SU-DHL-6 (cell line): Measurements from ENCODE around the gene ECI1.
"Not testable (repeated sequence)": the region's sequence is repeated elsewhere in the genome, so short reads cannot be mapped to it uniquely, and the experiment has no call there.

Source experiments
- H2AFZ ChIP-seq: fragments of 200-600 bp; sonication (generic); 2 replicates; pipeline ENCODE4 v1.6.1; 2014; ENCODE audit warnings: low read depth, mild to moderate bottlenecking, moderate library complexity, mixed read lengths, antibody characterized with exemption, low read length; ENCODE audit not compliant: severe bottlenecking
- H3F3A ChIP-seq: fragments of 200-600 bp; shearing (Covaris generic); 2 replicates; pipeline ENCODE4 v1.6.0; 2016; ENCODE audit warnings: antibody characterized with exemption, mild to moderate bottlenecking; ENCODE audit not compliant: insufficient read depth
- H3K27ac ChIP-seq: fragments of 200-600 bp; sonication (generic); 2 replicates; pipeline ENCODE4 v1.5.1; 2016; ENCODE audit warnings: low read depth, mild to moderate bottlenecking, low read length, moderate library complexity, mixed read lengths
- H3K27me3 ChIP-seq: fragments of 200-600 bp; sonication (generic), shearing (Covaris generic); 2 replicates; pipeline ENCODE4 v1.6.0; 2014; ENCODE audit warnings: mild to moderate bottlenecking, low read length
- H3K36me3 ChIP-seq: fragments of 200-600 bp; sonication (generic); 2 replicates; pipeline ENCODE4 v1.6.1; 2014; ENCODE audit warnings: mild to moderate bottlenecking, low read length, mixed read lengths
- H3K4me2 ChIP-seq: fragments of 300-600, 200-600 bp; shearing (Covaris generic), sonication (generic); 2 replicates; pipeline ENCODE4 v1.6.0; 2014; ENCODE audit warnings: low read length, low read depth, mild to moderate bottlenecking; ENCODE audit not compliant: poor library complexity, severe bottlenecking
- H3K4me3 ChIP-seq: fragments of 200-600 bp; sonication (generic); 2 replicates; pipeline ENCODE4 v1.5.1; 2014; ENCODE audit warnings: antibody characterized with exemption, low read length, mild to moderate bottlenecking, mixed read lengths; ENCODE audit not compliant: insufficient read depth, poor library complexity, severe bottlenecking
- H3K79me2 ChIP-seq: fragments of 200-600 bp; sonication (generic); 2 replicates; pipeline ENCODE4 v1.6.1; 2014; ENCODE audit warnings: mild to moderate bottlenecking, low read length, moderate library complexity; ENCODE audit not compliant: insufficient read depth
- H3K9ac ChIP-seq: fragments of 200-600 bp; sonication (generic); 2 replicates; pipeline ENCODE4 v1.7.0; 2014; ENCODE audit warnings: mild to moderate bottlenecking, low read length
- H3K9me2 ChIP-seq: fragments of 200-600 bp; sonication (generic); replicated peaks from 2 replicates; pipeline ENCODE4 v1.6.1; 2014; ENCODE audit warnings: low read length; ENCODE audit not compliant: insufficient read depth
- H3K9me3 ChIP-seq: fragments of 200-600 bp; sonication (generic); 2 replicates; pipeline ENCODE4 v1.6.1; 2014; ENCODE audit warnings: low read length, mixed read lengths; ENCODE audit not compliant: insufficient read depth
- H4K20me1 ChIP-seq: fragments of 200-600 bp; sonication (generic); 2 replicates; pipeline ENCODE4 v1.6.1; 2014; ENCODE audit warnings: low read depth, mild to moderate bottlenecking, antibody characterized with exemption, low read length, moderate library complexity, mixed read lengths
- EZH2phosphoT487 ChIP-seq: fragments of 200-600 bp; sonication (generic), shearing (Covaris generic); conservative IDR thresholded peaks from 2 replicates; pipeline ENCODE4 v1.6.1; 2018; ENCODE audit warnings: mild to moderate bottlenecking, antibody characterized with exemption, low read length, moderate library complexity, mixed read lengths
- TF ChIP-seq, protein P1 (sequence below): fragments of 200-600 bp; sonication (generic); IDR thresholded peaks from one replicate; pipeline ENCODE4 v1.5.1; 2017; ENCODE audit warnings: antibody characterized with exemption, mild to moderate bottlenecking, low read length, moderate library complexity; ENCODE audit not compliant: insufficient read depth, poor library complexity, severe bottlenecking

The ECI1 gene

DNA sequence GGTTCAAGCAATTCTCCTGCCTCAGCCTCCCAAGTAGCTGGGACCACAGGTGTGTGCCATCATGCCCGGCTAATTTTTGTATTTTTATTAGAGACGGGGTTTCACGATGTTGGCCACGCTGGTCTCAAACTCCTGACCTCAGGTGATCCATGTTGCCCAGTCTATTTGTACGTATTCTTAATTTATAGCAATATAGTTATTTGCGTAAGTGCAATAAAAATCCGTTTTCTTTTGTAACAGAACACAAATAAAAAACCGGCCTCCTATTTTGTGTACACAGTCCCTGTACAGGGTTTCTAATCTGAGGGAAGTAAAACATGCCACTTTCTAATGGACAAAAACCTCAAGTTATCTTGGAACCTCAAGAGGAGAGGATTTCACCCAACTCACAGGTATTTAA, 8.9 kb upstream of the ECI1 start:
- Histone ChIP-seq H3K27me3 (no peaks in the 10 kb centered on the region), H3K27ac (no peak overlapping the region), H2AFZ (no peak overlapping the region), H3K36me3 (peaks cover 66% of the 10 kb centered on the region), H3K9me3 (no peaks in the 10 kb centered on the region), H3F3A (peaks cover 9% of the 10 kb centered on the region; the same call in 1 of the 2 replicates), H3K9me2 (no peaks in the 10 kb centered on the region), H4K20me1 (peaks cover 12% of the 10 kb centered on the region), H3K4me3 (no peak overlapping the region), H3K9ac (no peak overlapping the region), H3K79me2 (peaks cover 61% of the 10 kb centered on the region), H3K4me2 (no peak overlapping the region)
- TF ChIP-seq EZH2phosphoT487: no peak
- TF ChIP-seq, protein P1, sequence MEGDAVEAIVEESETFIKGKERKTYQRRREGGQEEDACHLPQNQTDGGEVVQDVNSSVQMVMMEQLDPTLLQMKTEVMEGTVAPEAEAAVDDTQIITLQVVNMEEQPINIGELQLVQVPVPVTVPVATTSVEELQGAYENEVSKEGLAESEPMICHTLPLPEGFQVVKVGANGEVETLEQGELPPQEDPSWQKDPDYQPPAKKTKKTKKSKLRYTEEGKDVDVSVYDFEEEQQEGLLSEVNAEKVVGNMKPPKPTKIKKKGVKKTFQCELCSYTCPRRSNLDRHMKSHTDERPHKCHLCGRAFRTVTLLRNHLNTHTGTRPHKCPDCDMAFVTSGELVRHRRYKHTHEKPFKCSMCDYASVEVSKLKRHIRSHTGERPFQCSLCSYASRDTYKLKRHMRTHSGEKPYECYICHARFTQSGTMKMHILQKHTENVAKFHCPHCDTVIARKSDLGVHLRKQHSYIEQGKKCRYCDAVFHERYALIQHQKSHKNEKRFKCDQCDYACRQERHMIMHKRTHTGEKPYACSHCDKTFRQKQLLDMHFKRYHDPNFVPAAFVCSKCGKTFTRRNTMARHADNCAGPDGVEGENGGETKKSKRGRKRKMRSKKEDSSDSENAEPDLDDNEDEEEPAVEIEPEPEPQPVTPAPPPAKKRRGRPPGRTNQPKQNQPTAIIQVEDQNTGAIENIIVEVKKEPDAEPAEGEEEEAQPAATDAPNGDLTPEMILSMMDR: no peak

GRCh38 chr16:2258530-2258929, 7.1 kb upstream of the ECI1 start:
- H3K27me3 ChIP-seq, H3K9me3 ChIP-seq, H3K9me2 ChIP-seq, H3K4me3 ChIP-seq, H3K4me2 ChIP-seq, H2AFZ ChIP-seq, H3K9ac ChIP-seq, H4K20me1 ChIP-seq, H3K27ac ChIP-seq: not testable (repeated sequence)
- Histone ChIP-seq H3K36me3 (peaks cover 58% of the 10 kb centered on the region), H3K79me2 (peaks cover 44% of the 10 kb centered on the region), H3F3A (peaks cover 18% of the 10 kb centered on the region; the same call in 1 of the 2 replicates)

GRCh38 chr16:2257726-2258125, 6.3 kb upstream of the ECI1 start:
- Histone ChIP-seq H3K9me2 (no peaks in the 10 kb centered on the region), H3K4me2 (no peak overlapping the region), H3K9me3 (no peaks in the 10 kb centered on the region), H3K27me3 (no peaks in the 10 kb centered on the region), H2AFZ (no peak overlapping the region), H3K9ac (no peak overlapping the region), H3K79me2 (peaks cover 36% of the 10 kb centered on the region), H3F3A (peaks cover 26% of the 10 kb centered on the region), H4K20me1 (0 out of 2 replicates have a peak, but pooled peaks cover 4% of the 10 kb centered on the region), H3K4me3 (no peak overlapping the region), H3K27ac (no peak overlapping the region), H3K36me3 (peaks cover 55% of the 10 kb centered on the region)
- TF ChIP-seq, protein P1: no peak
- no peak for TF ChIP-seq EZH2phosphoT487

DNA sequence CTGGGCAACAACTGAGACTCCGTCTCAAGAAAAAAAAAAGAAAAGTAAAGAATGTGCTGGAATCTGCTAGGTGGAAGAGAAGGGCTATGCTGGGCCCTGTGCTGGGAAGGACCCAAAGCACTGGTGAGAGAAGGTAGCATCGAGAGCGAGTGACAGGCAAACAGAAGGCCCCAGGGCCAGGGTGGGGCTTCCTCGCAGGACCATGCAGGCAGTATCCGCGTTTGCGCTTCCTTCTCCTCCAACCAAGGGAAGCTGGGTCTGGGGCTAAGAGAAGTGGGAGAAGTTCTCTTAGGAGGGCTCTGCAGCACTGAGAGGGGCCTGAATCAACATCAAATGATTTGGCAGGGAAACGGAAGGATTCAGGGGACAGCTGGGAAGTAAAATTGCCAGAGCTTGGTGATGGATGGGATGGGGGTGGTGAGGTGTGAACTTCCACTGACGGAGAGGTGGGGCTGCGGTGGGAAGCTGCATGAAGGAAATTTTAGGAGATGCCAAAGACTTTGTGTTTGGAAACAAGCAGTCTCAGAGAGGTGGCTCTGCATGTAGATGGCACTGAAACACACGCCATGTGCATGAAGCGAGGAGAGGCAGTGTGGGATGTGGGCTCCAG, 5.2 kb upstream of the ECI1 start:
- H3F3A ChIP-seq: peaks cover 37% of the 10 kb centered on the region
- TF ChIP-seq, protein P1: no peak
- H3K27me3 ChIP-seq: no peaks in the 10 kb centered on the region
- no peak overlapping the region for H3K4me2 ChIP-seq
- no peak overlapping the region for H2AFZ ChIP-seq
- H3K9me2 ChIP-seq: no peaks in the 10 kb centered on the region
- H4K20me1 ChIP-seq: 0 out of 2 replicates have a peak, but pooled peaks cover 4% of the 10 kb centered on the region
- H3K4me3 ChIP-seq: no peak overlapping the region
- no peak overlapping the region for H3K9ac ChIP-seq
- H3K79me2 ChIP-seq: peaks cover 27% of the 10 kb centered on the region; the same call in 1 of the 2 replicates
- no peaks in the 10 kb centered on the region for H3K9me3 ChIP-seq
- peaks cover 44% of the 10 kb centered on the region for H3K36me3 ChIP-seq
- no peak overlapping the region for H3K27ac ChIP-seq
